ENCODE results near the gene SPPL3. TPM values are rescaled to one million over a fixed set of nuclear protein-coding genes. Genes with fewer than 3 reads are reported as not detected.

Gene SPPL3
- total RNA-seq, 1 experiment from 2014 or later = 51.1 TPM

- ChIA-PET CTCF (interaction anchor here (0.6 to 0.7 kb wide), 3 partner anchors 26 to 170 kb away, joined by 5 to 8 read pairs (median 5); no protein-coding TSS in a partner anchor), POLR2A (no interaction called here)
- H3K4me3 ChIP-seq (ENCODE audit: low read depth in 2 of 2, low read length in 2 of 2) = no peak overlapping the region
- peak; percentile 8 for DNase-seq (ENCODE audit: low read depth, low spot score)
- H3K36me3 ChIP-seq (ENCODE audit: control insufficient read depth, insufficient read depth, low read length) = no peaks in the 10 kb centered on the region
- no peak for TF ChIP-seq SIN3A (IDR thresholded peaks at IDR 0.05; ENCODE audit: borderline replicate concordance, insufficient read depth, low read depth, low read length)
- no peak for TF ChIP-seq TCF7L2 (IDR thresholded peaks at IDR 0.05; ENCODE audit: low read depth, low read length)
- TF ChIP-seq CTCF (IDR thresholded peaks at IDR 0.05) = peak; percentile 86
- intact Hi-C loops (cut with micrococcal nuclease; ENCODE audit: unreplicated experiment) (no loop called here), in situ Hi-C loops (cut with HindIII; ENCODE audit: low pct_unique_long_range_greater_than_20kb, low sequenced_read_pairs) (no loop called here)
- no peak overlapping the region for H3K27ac ChIP-seq (ENCODE audit: low read length)
- peak; percentile 85 for ATAC-seq
- no peaks in the 10 kb centered on the region for H3K4me1 ChIP-seq (ENCODE audit: control insufficient read depth, insufficient read depth, low read length)
- H3K9me3 ChIP-seq (ENCODE audit: control insufficient read depth, insufficient read depth, low read depth, low read length) = no peaks in the 10 kb centered on the region
- BruUV-seq (replicated peaks) = no TSS peak
- H3K27me3 ChIP-seq (ENCODE audit: control insufficient read depth, insufficient read depth, low read length) = no peaks in the 10 kb centered on the region
Measured at GRCh38 chr12:120944645-120945217, 40.6 kb upstream of the SPPL3 start.

- ChIA-PET POLR2A (interaction anchor here (0.6 kb wide), 1 partner anchor 39 kb away, joined by 7 read pairs; the partner anchor contains the start of gene SPPL3), CTCF (no interaction called here)
- Histone ChIP-seq H3K4me3 (ENCODE audit: low read depth in 2 of 2, low read length in 2 of 2) (no peak overlapping the region), H3K9me3 (ENCODE audit: control insufficient read depth, insufficient read depth, low read depth, low read length) (no peaks in the 10 kb centered on the region), H3K36me3 (ENCODE audit: control insufficient read depth, insufficient read depth, low read length) (no peaks in the 10 kb centered on the region), H3K4me1 (ENCODE audit: control insufficient read depth, insufficient read depth, low read length) (no peaks in the 10 kb centered on the region), H3K27ac (ENCODE audit: low read length) (no peak overlapping the region), H3K27me3 (ENCODE audit: control insufficient read depth, insufficient read depth, low read length) (no peaks in the 10 kb centered on the region)
- in situ Hi-C loops (cut with HindIII; ENCODE audit: low pct_unique_long_range_greater_than_20kb, low sequenced_read_pairs) (no loop called here), intact Hi-C loops (cut with micrococcal nuclease; ENCODE audit: unreplicated experiment) (no loop called here)
- no peak for TF ChIP-seq POLR2AphosphoS5 (IDR thresholded peaks at IDR 0.05; ENCODE audit: low read depth, low read length)
- TF ChIP-seq REST (IDR thresholded peaks at IDR 0.05; ENCODE audit: insufficient read depth in 1 of 2, low read depth in 2 of 2, low read length in 1 of 2) = no peak
- no peak for TF ChIP-seq SIN3A (IDR thresholded peaks at IDR 0.05; ENCODE audit: borderline replicate concordance, insufficient read depth, low read depth, low read length)
- TF ChIP-seq TCF7L2 (IDR thresholded peaks at IDR 0.05; ENCODE audit: low read depth, low read length) = no peak
- TF ChIP-seq CTCF (IDR thresholded peaks at IDR 0.05) = no peak
- DNase-seq (ENCODE audit: low read depth, low spot score) (no peak), ATAC-seq (no peak)
- BruUV-seq (replicated peaks) = no TSS peak
Measured at GRCh38 chr12:120943482-120943881, 39.3 kb upstream of the SPPL3 start.
